ENCODE measurements around the gene PRR12.

DNA sequence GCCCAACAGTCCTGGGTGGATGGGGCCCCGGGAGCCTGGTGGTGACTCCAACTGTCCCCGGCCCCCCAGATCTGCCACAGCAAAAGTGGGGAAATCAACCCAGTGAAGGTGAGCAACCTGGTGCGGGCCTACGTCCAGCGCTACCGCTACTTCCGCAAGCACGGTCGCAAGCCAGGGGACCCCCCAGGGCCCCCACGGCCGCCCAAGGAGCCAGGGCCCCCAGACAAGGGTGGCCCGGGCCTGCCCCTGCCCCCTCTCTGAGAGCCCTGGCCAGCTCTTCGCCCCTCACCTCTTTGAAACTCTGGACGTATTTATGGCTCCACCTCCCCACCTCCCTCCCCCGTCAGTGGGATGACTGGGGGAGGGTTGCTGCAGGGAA lies 67.1 kb downstream of the PRR12 start:
- TF ChIP-seq, protein P1, sequence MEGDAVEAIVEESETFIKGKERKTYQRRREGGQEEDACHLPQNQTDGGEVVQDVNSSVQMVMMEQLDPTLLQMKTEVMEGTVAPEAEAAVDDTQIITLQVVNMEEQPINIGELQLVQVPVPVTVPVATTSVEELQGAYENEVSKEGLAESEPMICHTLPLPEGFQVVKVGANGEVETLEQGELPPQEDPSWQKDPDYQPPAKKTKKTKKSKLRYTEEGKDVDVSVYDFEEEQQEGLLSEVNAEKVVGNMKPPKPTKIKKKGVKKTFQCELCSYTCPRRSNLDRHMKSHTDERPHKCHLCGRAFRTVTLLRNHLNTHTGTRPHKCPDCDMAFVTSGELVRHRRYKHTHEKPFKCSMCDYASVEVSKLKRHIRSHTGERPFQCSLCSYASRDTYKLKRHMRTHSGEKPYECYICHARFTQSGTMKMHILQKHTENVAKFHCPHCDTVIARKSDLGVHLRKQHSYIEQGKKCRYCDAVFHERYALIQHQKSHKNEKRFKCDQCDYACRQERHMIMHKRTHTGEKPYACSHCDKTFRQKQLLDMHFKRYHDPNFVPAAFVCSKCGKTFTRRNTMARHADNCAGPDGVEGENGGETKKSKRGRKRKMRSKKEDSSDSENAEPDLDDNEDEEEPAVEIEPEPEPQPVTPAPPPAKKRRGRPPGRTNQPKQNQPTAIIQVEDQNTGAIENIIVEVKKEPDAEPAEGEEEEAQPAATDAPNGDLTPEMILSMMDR (IDR thresholded peaks at IDR 0.05): no peak
- TF ChIP-seq EP300 (IDR thresholded peaks at IDR 0.05; ENCODE audit: low read depth) (no peak), POLR2AphosphoS5 (IDR thresholded peaks at IDR 0.05) (no peak)
